SHP77 treated with DMSO at 0.1 percent for 48 hours (cell line): ENCODE data around the gene RCAN1.
A peak's percentile ranks its signal among the peaks of the same experiment; 100 is the strongest.

Experiments used
- DNase-seq: peaks from one replicate; lab custom pipeline; 2025; lab: John Stamatoyannopoulos, UW

Gene RCAN1

DNA sequence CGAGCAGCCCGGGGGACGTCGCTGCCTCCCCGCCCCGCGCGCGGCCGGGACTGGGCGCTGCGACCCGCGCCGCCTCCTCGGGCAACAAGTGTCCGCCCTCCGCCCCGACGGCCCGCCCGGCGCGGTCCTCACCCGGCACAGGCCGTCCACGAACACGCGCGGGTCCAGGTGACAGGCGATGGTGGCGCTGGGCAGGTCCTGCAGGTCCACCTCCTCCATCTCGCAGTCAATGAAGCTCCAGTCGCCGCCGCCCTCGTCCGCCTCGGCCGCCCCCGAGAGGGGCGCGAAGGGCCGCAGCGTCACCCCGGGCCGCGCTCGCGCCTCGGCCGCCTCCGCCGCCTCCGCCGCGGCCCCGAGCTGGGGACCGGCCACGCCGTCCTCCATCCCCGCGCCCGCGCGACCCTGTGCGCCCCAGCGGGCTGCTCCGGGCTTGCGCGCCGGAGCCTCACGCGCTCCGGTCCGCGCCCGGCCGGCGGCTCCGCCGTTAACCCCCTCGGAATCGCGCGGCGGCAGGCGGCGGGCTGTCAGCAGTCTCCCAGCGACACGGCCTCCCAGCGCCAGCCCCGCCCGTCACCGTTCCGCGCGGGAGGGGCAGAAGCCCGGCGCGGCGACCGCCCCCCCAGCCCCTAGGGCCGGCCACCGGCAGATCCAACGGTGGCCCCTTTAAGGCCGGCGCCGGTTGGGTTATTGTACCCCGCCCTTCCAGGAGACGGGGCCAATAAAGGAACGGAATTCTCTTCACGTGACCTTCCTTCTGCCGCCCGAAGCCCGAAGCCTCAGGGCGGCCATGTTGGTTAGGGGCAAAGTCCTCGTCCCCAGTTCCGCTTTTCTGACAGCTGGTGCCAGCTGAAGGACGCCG, at the start of gene RCAN1:
TSS of gene RCAN1 (minus strand) at position 486 of the 859 bp plus-strand sequence. CDS start at position 384, 102 bp downstream.
- peak; percentile 91 for DNase-seq

DNA sequence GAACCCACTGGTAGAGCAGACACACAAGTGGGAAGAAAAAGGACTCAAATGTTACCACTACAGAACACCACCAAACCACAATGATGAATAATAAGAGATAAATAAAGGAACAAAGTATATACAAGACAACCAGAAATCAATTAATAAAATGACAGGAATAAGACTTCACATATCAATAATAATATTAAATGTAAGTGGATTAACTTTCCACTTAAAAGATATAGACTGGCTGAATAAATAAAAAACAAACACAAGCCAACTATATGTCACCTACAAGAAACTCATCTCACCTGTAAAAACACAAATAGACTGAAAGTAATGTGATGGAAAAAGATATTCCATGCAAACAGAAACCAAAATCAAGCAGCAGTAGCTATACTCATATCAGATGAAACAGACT, 46.9 kb upstream of the RCAN1 start:
- DNase-seq: no peak

DNA sequence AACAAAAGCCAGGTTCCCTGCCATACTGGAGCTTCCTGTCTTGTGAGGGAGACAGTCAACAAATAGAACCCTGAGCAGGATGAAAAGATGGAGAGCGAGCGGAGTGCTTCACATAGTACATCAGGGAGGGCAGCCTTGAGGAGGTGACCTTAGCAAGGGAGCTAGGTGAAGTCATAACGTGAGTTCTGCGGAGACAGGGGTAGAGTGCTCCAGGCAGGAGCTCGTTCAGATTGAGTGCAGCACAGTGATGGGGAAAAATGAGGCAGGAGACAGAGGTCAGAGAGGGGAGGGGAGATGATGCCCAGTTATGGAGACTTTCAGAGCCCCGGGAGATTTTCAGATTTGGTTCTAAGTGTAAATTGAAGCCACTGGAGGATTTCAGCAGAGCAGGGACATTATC, 38.6 kb upstream of the RCAN1 start:
- DNase-seq: no peak

DNA sequence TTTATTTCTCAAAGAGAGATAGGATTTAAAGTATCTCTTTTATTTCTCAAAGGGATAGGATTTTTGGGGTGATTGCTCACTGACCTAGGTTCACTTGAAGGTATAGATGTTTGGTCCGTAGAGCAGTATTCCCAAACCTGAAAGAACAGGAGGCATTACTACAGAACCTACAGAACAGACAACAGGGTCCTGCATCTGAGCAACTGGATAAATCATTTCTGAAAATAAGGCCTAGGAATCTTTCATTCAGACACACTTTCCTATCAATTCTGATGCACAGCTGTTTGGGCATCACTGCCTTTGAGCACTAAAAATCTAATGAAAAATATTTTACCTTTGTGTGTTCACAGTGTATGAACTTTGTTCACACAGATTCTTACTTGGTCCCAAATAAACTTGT, 36.7 kb upstream of the RCAN1 start:
- no peak for DNase-seq

DNA sequence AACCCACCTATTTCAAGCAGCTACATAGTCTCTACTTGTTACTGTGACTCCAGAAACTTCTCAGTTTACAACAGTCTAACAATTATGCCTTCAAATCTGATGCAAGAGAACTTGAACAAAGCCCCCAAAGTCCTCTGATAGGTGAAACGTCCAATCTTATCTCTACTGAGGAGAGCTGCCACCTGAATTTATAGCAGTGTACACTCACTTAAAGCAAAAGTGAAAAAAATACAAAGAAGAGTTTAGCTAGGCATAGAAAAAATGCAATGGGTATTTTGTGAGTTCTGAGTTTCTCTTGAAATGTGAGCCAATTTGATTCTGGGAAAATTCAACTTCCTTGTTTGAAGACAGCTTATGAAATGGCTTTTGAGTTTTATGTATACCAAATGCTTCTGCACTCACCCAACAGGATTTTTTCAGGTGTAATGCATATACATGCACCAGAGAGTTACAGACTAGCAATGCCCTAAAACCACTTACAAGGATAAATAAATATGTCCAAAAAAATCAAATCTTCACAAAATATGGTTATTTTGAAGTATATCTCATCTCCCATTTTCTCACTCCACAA, 36.0 kb upstream of the RCAN1 start:
- DNase-seq: no peak

DNA sequence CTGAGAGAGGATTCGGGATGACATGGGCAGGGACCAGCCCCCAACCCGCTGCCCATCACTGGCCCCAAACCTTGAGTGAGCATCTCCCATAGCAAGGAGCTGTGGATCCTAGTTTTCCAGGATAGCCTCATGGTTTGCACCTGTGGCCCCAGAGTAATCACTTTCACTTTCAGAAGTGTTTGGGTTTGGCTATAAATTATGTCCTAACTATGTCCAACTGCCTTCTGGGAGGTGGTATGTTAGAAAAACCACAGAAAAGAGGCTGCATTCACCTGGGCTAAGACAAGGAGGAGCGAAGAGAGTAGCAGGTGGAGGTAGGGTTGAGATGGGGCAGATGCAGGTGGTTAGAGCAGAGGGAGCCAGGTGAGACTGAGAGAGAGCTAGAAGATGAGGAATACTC, 34.5 kb upstream of the RCAN1 start:
- no peak for DNase-seq

DNA sequence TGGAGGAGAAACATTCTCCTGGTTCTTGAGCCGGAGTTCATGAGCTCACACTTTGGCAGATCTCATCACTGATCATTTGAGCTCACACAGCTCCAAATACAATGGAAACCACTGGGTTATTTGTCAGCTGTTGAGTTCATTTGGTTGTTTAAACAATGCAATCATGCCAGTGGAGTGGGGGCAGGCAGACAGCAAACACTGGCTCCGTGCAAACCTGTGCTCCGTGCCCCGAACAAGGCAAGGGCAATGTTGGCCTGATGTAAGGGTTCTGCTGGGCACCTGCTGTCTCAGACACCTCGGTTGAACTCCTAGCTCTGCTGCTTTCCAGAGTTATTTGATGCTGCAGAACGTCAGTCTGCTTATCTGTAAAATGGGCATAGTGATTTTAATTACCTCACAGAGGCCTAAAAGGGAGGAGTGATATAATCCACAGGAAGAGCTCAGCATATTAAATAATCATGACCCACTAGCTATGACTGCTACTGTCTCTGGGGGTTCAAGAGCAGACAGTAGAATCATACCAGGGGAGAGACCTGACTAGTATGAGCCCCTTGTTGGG, 33.9 kb upstream of the RCAN1 start:
- peak; percentile 25 for DNase-seq

DNA sequence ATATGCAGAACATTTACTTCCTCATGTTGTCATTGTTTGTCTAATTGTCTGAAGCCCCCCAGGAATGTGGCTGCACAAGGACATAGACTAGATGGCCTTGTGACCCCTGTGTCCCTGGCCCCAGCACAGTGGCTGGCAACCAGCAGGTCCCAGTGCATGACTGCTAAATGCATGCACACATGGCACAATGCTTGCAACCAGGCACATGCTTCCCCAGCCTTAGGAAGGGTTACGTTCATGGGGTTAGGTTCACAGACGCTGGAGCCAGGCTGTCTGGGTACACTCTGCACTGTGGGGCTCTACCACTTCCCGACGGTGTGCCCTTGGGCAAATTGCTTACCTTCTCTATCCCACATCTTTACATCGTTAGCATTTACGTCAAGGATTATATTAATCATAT, 32.6 kb upstream of the RCAN1 start:
- DNase-seq: no peak

DNA sequence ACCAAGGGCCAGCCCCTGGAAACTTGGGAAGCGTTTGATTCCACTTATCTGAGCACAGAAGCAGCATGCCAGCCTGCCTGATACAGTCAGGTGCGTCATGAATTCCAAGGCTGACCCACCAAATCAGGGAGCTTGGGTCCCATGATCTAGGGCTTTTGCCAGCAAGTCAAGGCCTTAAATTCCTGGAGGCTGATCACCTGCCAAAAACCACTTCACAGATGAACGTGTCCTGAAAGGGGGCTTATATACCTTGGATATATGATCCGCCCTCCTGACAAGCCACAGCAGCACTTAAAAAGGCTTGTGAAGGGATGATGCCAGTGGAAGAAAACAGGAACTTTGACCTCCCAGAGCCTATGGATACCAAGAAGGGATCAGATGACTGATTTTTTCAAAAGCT, 29.9 kb upstream of the RCAN1 start:
- no peak for DNase-seq

DNA sequence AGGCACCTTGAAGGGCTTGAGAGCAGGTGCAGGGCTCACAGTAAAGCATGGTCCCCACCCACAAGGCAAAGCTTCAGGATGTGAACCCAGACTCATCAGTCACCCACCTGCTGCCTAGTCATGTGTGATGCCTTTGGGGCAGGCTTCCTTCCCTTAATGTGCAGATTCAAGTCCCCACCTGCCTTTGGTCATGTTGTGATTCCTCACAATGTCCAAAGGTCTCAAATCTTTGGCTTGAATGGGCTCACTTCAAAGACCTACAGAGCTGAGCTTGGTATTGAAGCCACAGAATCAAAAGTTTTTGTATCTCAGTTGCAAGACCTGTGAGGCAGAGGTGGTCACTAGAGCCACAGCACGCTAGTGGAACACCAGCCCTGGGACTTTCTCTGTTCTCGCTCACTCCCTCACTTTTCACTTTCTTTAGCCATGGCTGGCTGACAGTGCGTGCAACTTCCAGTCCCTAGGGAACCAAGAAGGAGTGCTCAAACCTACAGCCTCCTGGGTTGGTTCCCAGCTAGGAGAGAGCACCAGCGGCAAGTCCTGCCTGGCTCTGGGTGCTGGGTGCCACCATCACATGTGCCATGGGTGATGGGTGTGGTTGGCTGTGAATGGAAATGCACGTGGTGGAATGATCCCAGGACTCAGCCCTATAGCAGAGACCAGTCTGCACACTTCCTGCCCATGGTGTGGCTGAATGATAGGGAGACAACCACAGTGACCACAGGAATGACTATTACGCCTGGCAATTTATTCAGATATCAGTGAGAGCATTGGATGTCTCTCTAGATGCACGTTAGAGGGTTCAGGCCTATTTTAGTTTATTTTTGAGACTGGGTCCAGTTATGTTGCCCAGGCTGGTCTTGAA, 27.5 kb upstream of the RCAN1 start:
- DNase-seq: no peak

DNA sequence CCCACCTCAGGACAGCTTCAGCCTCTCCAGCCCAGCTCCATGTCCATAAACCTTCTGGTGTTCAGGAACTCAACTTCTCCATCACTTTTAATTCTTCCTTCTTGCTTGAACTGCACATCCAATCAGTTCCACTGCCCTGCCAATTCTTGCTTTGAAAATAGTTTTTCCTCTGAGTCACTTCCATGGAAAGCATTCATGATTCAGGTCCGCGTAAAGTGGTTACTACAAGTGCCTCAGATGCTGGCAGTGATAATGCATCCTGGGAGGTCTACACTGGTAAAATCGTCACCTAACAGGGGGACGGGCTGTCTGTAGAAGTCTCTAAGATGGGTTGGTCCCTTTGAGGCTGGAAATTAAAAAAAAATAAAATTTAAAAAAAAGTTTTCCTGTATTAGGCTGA, 25.9 kb upstream of the RCAN1 start:
- no peak for DNase-seq

DNA sequence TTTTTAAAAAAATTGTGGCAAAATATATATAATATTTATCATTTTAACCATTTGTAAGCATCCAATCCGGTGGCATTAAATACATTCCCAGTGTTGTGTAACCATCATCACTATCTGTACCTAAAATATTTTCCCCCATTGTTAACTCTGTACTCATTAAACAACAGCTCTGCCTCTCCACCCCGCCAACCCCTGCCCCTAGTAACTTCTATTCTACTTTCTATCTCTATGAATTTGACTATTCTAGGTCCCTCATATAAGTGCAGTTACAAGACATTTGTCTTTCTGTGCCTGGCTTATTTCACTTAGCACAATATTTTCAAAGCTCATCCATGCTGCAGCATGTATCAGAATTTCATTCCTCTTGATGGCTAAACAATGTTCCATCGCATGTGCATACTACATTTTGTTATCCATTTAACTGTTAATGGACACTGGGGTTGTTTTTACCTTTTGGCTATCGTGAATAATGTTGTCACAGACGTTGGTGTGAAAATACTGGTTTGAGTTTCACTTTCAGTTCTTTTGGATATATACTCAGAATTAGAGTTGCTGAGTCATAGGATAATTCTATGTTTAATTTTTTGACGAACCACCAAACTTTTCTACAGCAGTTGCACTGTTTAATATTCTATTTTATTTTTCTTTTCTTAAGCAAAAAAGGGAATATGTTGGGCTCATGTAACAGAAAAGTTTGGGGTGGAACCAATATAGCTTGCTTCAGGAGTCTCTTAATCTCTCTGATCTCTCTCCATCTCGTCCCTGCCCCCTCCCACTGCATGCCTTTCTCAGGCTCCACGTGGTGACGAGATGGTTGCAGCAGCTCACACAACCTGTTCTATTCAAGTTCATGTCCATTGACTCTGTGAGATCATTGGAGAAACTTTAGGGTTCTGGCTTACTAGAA, 25.2 kb upstream of the RCAN1 start:
- no peak for DNase-seq

DNA sequence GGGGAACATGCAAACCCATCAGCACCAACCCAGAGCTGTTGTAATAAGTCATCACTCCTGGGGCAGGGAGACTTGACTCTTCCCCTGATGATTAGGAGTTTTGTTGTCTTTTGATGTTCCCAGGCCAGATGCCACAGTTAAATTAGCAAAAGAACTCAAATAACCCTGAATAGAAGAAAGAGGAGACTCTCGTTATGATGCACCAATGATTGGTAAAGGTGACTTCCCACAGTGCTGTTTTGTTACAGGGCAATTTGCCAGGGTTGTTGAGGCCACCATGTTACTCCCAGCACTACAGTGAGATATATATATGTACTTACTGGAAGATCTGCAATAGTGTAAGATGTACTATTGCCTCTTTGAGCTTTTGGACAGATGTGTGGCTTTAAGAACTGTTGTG, 24.3 kb upstream of the RCAN1 start:
- no peak for DNase-seq

DNA sequence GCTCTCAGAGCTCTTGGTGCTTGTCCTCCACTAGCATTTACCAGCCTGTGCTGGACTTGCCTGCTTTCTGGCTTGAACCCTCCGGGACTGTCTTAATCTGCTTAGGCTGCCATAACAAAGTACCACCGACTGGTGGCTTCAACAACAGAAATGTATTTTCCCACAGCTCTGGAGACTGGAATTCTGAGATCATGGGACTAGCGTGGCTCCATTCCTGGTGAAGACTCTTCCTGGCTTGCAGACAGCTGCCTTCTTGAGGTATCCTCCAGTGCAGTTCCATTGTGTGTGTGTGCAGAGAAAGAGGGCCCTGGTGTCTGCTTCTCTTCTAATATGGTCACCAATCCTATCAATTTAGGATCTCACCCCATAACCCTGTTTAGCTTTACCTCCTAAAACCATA, 22.0 kb upstream of the RCAN1 start:
- no peak for DNase-seq

DNA sequence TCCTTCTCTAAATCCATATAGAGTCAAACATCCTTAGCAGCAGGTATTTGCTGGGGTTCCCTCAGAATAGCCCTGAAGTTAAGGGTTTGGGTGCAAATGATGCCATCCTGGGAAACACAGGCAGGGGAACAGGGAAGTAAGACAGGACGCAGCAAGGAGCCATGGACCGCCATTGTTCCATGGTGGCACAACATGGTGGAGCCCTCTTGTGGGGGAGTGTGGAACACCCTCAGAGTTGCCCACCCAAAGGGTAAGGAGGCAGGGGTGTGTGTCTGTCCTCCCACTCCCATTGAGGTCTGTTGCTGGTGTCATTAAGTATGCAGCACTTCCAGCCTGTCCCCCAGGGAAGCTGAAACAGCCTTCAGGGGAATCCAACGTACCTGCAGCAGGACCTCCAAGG, 20.4 kb upstream of the RCAN1 start:
- no peak for DNase-seq

DNA sequence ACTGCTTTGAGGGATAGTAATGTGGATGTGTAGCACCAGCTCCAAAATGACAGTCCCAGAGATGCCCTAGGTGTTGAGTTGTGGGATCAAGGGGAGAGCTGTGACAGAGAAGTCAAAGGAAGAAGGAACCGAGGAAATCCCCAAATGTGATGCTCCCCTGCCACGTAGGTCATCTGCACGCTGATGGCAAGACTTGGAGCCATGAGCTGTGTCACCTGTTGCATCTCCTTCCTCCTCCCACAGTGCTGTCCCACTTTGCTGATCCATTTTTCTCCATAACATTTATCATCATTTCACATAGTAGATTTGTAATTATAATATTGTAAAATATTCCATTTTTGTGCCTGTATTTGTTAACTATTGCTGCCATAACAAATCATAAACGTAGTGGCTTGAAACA, 17.6 kb upstream of the RCAN1 start:
- no peak for DNase-seq

DNA sequence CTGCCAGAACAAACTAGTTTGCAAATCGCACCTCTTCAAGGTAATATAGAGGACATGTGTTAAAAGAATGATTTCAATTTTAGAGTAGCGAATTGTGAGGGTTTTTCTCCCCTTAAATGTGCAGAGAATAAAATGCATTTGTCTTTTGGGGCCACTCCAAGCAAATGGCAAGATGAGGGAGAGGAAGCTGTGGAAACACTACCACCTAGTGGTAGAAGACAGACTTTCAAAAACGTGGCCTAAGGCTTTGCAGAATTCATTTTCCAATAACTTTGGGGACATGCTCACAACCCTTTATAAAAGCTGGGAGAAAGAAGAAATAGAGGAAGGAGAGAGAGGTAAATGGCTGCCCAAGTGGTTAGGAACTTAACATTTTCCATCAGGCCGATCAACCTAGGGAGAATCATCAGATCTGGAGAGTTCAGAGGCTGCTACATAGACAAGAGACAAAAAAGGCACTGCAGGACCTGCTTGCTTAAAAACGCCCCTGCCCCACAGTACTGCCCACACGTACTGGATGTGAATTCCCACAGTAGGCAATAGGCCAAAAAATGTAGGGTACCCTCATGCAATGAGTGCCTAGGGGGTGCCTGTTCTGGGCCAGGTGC, 15.7 kb upstream of the RCAN1 start:
- peak; percentile 39 for DNase-seq

DNA sequence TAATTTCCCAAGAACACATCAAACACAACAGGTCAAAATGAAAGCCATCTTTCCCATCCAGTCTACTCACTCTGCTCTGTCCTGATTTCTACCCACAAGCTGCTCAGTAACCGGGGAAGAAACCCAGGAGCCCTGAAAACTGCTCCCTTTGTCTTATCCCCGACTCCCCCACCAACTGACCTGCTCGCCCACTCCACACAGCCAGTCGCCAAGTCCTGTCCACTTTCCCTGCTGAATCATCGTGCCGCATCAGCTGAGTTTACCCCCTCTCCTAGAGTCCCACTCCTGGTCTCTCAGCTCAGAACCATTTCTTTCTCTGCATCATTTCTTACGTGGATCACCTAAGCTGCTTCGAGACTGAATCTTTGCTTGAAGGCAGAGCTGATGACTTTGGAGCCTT, 11.2 kb upstream of the RCAN1 start:
- no peak for DNase-seq

DNA sequence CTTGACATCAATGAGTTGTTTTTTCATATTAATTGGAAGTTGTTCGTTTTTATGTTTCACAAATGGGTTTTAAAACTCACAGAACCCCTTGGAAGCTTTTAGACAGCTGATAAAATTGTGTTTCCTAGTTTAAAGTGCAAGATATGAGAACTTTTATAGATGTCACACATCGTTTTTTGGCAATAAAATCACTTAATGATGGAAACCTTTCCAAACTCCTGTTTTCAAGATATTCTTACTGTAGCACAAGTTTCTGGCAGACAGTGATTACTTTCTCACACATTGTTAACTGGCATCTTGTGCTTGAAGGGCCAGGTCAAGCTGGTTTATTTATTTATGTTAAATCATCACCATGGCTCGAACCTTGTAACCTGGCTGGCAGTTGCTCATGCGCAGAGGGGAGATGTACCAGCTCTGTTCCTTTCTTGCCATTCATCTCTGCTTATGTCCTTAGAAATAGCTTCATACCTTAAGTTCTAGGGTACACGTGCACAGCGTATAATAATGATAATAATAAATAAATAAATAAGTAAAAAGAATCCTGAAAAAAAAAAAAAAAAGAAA, 10.2 kb upstream of the RCAN1 start:
- no peak for DNase-seq

DNA sequence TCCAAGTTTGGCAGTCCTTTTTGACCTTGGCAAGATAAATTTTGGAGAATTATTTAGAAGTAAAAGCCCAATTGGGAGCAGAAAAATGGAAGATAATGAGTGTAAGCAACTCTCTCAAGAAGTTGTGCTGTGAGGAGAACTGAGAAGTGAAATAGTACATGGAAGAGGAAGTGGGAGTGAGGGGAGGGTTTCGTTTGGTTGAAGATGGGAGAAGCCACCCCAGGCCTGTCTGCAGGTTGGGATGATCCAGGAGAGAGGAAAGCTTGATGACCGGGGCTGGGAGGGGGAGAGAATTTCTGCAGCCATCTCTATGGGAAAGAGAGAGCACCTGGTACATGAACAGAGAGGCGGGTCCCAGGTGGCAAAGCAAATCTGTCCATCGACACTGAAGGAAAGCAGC, 8.6 kb upstream of the RCAN1 start:
- DNase-seq: no peak
